Measurements from ENCODE around the gene PLEK2. TPM values are rescaled to one million over a fixed set of nuclear protein-coding genes. Genes with fewer than 3 reads are reported as not detected.

PLEK2 gene
- polyA plus RNA-seq, 1 donor from 2014 or later, result not detected

- H2AFZ ChIP-seq (ENCODE audit: low read depth, low read length), result no peak overlapping the region
Measured at GRCh38 chr14:67395086-67395875, 16.7 kb downstream of the PLEK2 start.

GRCh38 chr14:67393689-67394088, 18.3 kb downstream of the PLEK2 start:
- no peak overlapping the region for H3K4me3 ChIP-seq (ENCODE audit: low read length)
- no peaks in the 10 kb centered on the region for H3K36me3 ChIP-seq (ENCODE audit: insufficient read depth, low read length)
- H3K9me3 ChIP-seq (ENCODE audit: low read length), result no peaks in the 10 kb centered on the region
- no peak overlapping the region for H3K27ac ChIP-seq (ENCODE audit: low read length)
- H3K9me2 ChIP-seq (ENCODE audit: insufficient read depth, low read length), result no peaks in the 10 kb centered on the region
- H2AFZ ChIP-seq (ENCODE audit: low read depth, low read length), result no peak overlapping the region
- H3K79me2 ChIP-seq (replicated peaks; ENCODE audit: insufficient read depth, low read length), result no peaks in the 10 kb centered on the region
- no peaks in the 10 kb centered on the region for H3K27me3 ChIP-seq (ENCODE audit: insufficient read depth, low read depth, low read length)
- H3F3A ChIP-seq (ENCODE audit: insufficient read depth, low read length, poor library complexity, severe bottlenecking), result no peaks in the 10 kb centered on the region
- H3K9ac ChIP-seq (ENCODE audit: low read length), result no peak overlapping the region
- H3K4me2 ChIP-seq (ENCODE audit: low read length), result no peak overlapping the region
- H4K20me1 ChIP-seq (ENCODE audit: insufficient read depth), result no peaks in the 10 kb centered on the region
- TF ChIP-seq REST (IDR thresholded peaks at IDR 0.05; ENCODE audit: borderline replicate concordance) (no peak), TAF1 (IDR thresholded peaks at IDR 0.05; ENCODE audit: low read depth) (no peak), SMC3 (conservative IDR thresholded peaks at IDR 0.05; ENCODE audit: poor library complexity) (no peak), EZH2 (IDR thresholded peaks at IDR 0.05; ENCODE audit: borderline replicate concordance, insufficient read depth, low read length, poor library complexity, severe bottlenecking) (no peak), EP300 (conservative IDR thresholded peaks at IDR 0.05; ENCODE audit: poor library complexity, severe bottlenecking) (no peak), RAD21 (conservative IDR thresholded peaks at IDR 0.05) (no peak), POLR2AphosphoS5 (IDR thresholded peaks at IDR 0.05) (no peak)

More at GRCh38 chr14:67395086-67395875, 16.7 kb downstream of the PLEK2 start:
- no peaks in the 10 kb centered on the region for H3K9me2 ChIP-seq (ENCODE audit: insufficient read depth, low read length)
- no peak overlapping the region for H3K9ac ChIP-seq (ENCODE audit: low read length)
- H3K9me3 ChIP-seq (ENCODE audit: low read length), result no peaks in the 10 kb centered on the region
- H3K27ac ChIP-seq (ENCODE audit: low read length), result no peak overlapping the region
- no peaks in the 10 kb centered on the region for H3K27me3 ChIP-seq (ENCODE audit: insufficient read depth, low read depth, low read length)
- no peaks in the 10 kb centered on the region for H3K36me3 ChIP-seq (ENCODE audit: insufficient read depth, low read length)
- no peaks in the 10 kb centered on the region for H4K20me1 ChIP-seq (ENCODE audit: insufficient read depth)
- no peaks in the 10 kb centered on the region for H3K79me2 ChIP-seq (replicated peaks; ENCODE audit: insufficient read depth, low read length)
- H3F3A ChIP-seq (ENCODE audit: insufficient read depth, low read length, poor library complexity, severe bottlenecking), result no peaks in the 10 kb centered on the region
- no peak overlapping the region for H3K4me2 ChIP-seq (ENCODE audit: low read length)
- no peak overlapping the region for H3K4me3 ChIP-seq (ENCODE audit: low read length)
- no peak for TF ChIP-seq SMC3 (conservative IDR thresholded peaks at IDR 0.05; ENCODE audit: poor library complexity)
- no peak for TF ChIP-seq EZH2 (IDR thresholded peaks at IDR 0.05; ENCODE audit: borderline replicate concordance, insufficient read depth, low read length, poor library complexity, severe bottlenecking)
- TF ChIP-seq, protein P1, sequence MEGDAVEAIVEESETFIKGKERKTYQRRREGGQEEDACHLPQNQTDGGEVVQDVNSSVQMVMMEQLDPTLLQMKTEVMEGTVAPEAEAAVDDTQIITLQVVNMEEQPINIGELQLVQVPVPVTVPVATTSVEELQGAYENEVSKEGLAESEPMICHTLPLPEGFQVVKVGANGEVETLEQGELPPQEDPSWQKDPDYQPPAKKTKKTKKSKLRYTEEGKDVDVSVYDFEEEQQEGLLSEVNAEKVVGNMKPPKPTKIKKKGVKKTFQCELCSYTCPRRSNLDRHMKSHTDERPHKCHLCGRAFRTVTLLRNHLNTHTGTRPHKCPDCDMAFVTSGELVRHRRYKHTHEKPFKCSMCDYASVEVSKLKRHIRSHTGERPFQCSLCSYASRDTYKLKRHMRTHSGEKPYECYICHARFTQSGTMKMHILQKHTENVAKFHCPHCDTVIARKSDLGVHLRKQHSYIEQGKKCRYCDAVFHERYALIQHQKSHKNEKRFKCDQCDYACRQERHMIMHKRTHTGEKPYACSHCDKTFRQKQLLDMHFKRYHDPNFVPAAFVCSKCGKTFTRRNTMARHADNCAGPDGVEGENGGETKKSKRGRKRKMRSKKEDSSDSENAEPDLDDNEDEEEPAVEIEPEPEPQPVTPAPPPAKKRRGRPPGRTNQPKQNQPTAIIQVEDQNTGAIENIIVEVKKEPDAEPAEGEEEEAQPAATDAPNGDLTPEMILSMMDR (IDR thresholded peaks at IDR 0.05; ENCODE audit: poor library complexity, severe bottlenecking), result no peak
- no peak for TF ChIP-seq TAF1 (IDR thresholded peaks at IDR 0.05; ENCODE audit: low read depth)
- no peak for TF ChIP-seq POLR2AphosphoS5 (IDR thresholded peaks at IDR 0.05)
- no peak for TF ChIP-seq MXI1 (conservative IDR thresholded peaks at IDR 0.05; ENCODE audit: poor library complexity, severe bottlenecking)
- TF ChIP-seq REST (IDR thresholded peaks at IDR 0.05; ENCODE audit: borderline replicate concordance), result no peak
